CD4-positive, alpha-beta T cell (primary cell): ENCODE measurements around the gene SERPINB7. TPM values are rescaled to one million over a fixed set of nuclear protein-coding genes. Genes with fewer than 3 reads are reported as not detected.

Experiments used
- ATAC-seq: fragments of 200-7000 bp; cut with Tn5 transposase; one replicate; pipeline ENCODE4 v1.10.0; 2022; ENCODE audit warnings: mild to moderate bottlenecking; ENCODE audit not compliant: poor library complexity
- CTCF ChIA-PET: fragments of 350-600 bp; sonication (Branson Sonifier 250); formaldehyde crosslinking; loops from one replicate; lab custom pipeline; 2021; ENCODE audit warnings: antibody characterized with exemption, inconsistent platforms; lab: Charles Lee
- POLR2A ChIA-PET: fragments of 350-600 bp; sonication (Branson Sonifier 250); formaldehyde crosslinking; loops from one replicate; lab custom pipeline; 2021; ENCODE audit warnings: antibody characterized with exemption, inconsistent platforms; lab: Charles Lee
- DNase-seq, 14 experiments: peaks; one replicate each; pipeline ENCODE4 v3.0.0-alpha.2; 2013 to 2020; ENCODE audit warnings: mixed read lengths in 2 of 14
- H3K27ac ChIP-seq, 2 donors: one replicate each; pipeline versions ENCODE4 v1.5.1 to v1.7.0; 2013; ENCODE audit warnings: low read length in 2 of 2, low read depth in 1 of 2, mild to moderate bottlenecking in 1 of 2
- H3K27me3 ChIP-seq, 2 experiments: 1 replicate in 1 of 2; 2 replicates in 1 of 2; pipeline versions ENCODE4 v1.6.1 to v1.7.0; 2013; ENCODE audit warnings: low read length in 2 of 2, control low read depth in 1 of 2, mild to moderate bottlenecking in 1 of 2, moderate library complexity in 1 of 2; ENCODE audit not compliant: insufficient read depth in 2 of 2, control insufficient read depth in 1 of 2
- H3K36me3 ChIP-seq: one replicate; pipeline ENCODE4 v1.6.1; 2013; ENCODE audit warnings: low read length, control low read depth; ENCODE audit not compliant: insufficient read depth
- H3K4me1 ChIP-seq: one replicate; pipeline ENCODE4 v1.6.1; 2013; ENCODE audit warnings: low read length, control low read depth; ENCODE audit not compliant: insufficient read depth
- H3K4me3 ChIP-seq: one replicate; pipeline ENCODE4 v1.5.1; 2013; ENCODE audit warnings: mild to moderate bottlenecking, low read length, moderate library complexity
- H3K9me3 ChIP-seq, 2 experiments: 1 replicate in 1 of 2; 2 replicates in 1 of 2; pipeline versions ENCODE4 v1.6.1 to v1.7.0; 2013; ENCODE audit warnings: low read length in 2 of 2, mild to moderate bottlenecking in 2 of 2, control low read depth in 1 of 2, moderate library complexity in 1 of 2; ENCODE audit not compliant: control insufficient read depth in 1 of 2, insufficient read depth in 1 of 2
- H3K27ac Mint-ChIP-seq: one replicate; pipeline ENCODE4 v1.8.0; 2020; ENCODE audit warnings: mixed read lengths
- H3K27me3 Mint-ChIP-seq: one replicate; pipeline ENCODE4 v1.8.0; 2021; ENCODE audit warnings: mixed read lengths
- H3K36me3 Mint-ChIP-seq: one replicate; pipeline ENCODE4 v1.8.0; 2021; ENCODE audit warnings: low read depth, mixed read lengths
- H3K4me1 Mint-ChIP-seq: one replicate; pipeline ENCODE4 v1.8.0; 2021; ENCODE audit warnings: low read depth, mixed read lengths
- H3K4me3 Mint-ChIP-seq: one replicate; pipeline ENCODE4 v1.8.0; 2020; ENCODE audit warnings: mild to moderate bottlenecking, mixed read lengths
- H3K9me3 Mint-ChIP-seq: one replicate; pipeline ENCODE4 v1.8.0; 2020; ENCODE audit warnings: mixed read lengths
- CTCF ChIP-seq: fragments of 200-600 bp; IDR thresholded peaks from one replicate; pipeline ENCODE4 v1.8.0; 2022; ENCODE audit warnings: antibody characterized with exemption, mild to moderate bottlenecking
- intact Hi-C, 2 experiments: fragments of 100-400 bp; cut with DNase I in 1 of 2; cut with micrococcal nuclease in 1 of 2; formaldehyde crosslinking; loops; one replicate each; pipeline versions ENCODE4 v1.15.1 to v1.9.0; 2023 to 2025; cut with DNase I, micrococcal nuclease
- polyA plus RNA-seq, 2 donors: library from polyadenylated mRNA; unstranded; fragments of 120-200 nt; gene quantifications; one replicate each; pipeline ENCODE4 v1.2.1, GENCODE V29; 2013
- total RNA-seq, 174 experiments: library from RNA in 2 of 174; stranded (reverse) in 2 of 174; gene quantifications; one replicate each; pipeline ENCODE4 v1.2.3 and lab custom pipeline; 2021 to 2026

SERPINB7 gene, protein sequence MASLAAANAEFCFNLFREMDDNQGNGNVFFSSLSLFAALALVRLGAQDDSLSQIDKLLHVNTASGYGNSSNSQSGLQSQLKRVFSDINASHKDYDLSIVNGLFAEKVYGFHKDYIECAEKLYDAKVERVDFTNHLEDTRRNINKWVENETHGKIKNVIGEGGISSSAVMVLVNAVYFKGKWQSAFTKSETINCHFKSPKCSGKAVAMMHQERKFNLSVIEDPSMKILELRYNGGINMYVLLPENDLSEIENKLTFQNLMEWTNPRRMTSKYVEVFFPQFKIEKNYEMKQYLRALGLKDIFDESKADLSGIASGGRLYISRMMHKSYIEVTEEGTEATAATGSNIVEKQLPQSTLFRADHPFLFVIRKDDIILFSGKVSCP
- total RNA-seq (not detected), total RNA-seq (lab: John Stamatoyannopoulos, UW) (0 to 0.13 (median 0) reads per million in 172 experiments)
- not detected for polyA plus RNA-seq (2013, experiment 1 of 2)
- polyA plus RNA-seq (2013, experiment 2 of 2) = not detected

DNA sequence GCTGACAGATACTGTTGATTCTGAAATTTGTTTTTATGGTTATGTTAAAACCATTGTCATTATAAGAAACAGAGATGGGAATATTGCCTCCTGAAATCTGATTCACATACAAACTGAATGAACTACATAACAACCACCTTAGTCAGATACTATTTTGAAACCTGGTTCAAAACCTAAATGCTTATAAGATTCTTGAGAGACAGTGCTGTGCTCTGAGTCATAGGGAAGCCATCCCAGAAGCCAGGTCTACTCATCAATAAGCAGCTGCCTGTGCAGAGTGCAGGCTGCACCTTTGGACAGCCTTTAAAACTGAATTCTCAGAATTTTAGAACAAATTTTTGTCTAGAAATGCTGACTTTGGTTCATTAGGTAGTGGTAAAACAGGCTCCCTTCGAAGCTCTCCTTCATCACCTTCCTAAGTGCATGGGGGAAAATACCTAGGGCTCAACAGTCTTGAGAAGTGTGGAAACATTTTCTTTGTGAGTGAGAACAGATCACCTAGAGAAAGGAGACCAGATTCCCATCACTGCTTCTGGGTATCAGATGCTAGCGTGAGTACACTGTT, at the start of gene SERPINB7:
Gene SERPINB7, plus strand, starts transcription at position 253 of the 565 bp plus-strand sequence. CDS start 6,955 bp downstream, outside the sequence.
- Mint-ChIP-seq H3K36me3 (no peaks in the 10 kb centered on the region), H3K4me3 (no peak within 1 kb of the TSS), H3K27me3 (peaks cover 14% of the 10 kb centered on the region), H3K9me3 (peaks cover 2% of the 10 kb centered on the region), H3K27ac (no peak within 1 kb of the TSS), H3K4me1 (no peaks in the 10 kb centered on the region)
- ChIA-PET POLR2A (no interaction called here), CTCF (no interaction called here)
- intact Hi-C loops = no loop called here
- no peak within 1 kb of the TSS for H3K27ac ChIP-seq
- TF ChIP-seq CTCF = no peak
- ATAC-seq (no peak), DNase-seq (no peak)
- no peaks in the 10 kb centered on the region for H3K36me3 ChIP-seq
- H3K4me3 ChIP-seq = no peak within 1 kb of the TSS
- no peaks in the 10 kb centered on the region for H3K9me3 ChIP-seq
- H3K27me3 ChIP-seq = no peaks in the 10 kb centered on the region
- H3K4me1 ChIP-seq = no peaks in the 10 kb centered on the region

GRCh38 chr18:63725682-63726480, 49.3 kb upstream of the SERPINB7 start:
- no peak for DNase-seq
- Mint-ChIP-seq H3K27ac (no peak overlapping the region), H3K27me3 (no peaks in the 10 kb centered on the region), H3K9me3 (no peaks in the 10 kb centered on the region), H3K4me1 (no peaks in the 10 kb centered on the region), H3K4me3 (no peak overlapping the region), H3K36me3 (no peaks in the 10 kb centered on the region)
- intact Hi-C loops = no loop called here
- peaks cover 0 to 3% of the 10 kb centered on the region in 2 experiments for H3K9me3 ChIP-seq
- no peaks in the 10 kb centered on the region for H3K4me1 ChIP-seq
- peaks cover 0 to 4% of the 10 kb centered on the region in 2 experiments for H3K27me3 ChIP-seq
- no peak overlapping the region for H3K27ac ChIP-seq
- TF ChIP-seq CTCF = no peak
- H3K36me3 ChIP-seq = no peaks in the 10 kb centered on the region
- H3K4me3 ChIP-seq = no peak overlapping the region
- no peak for ATAC-seq
- POLR2A ChIA-PET = no interaction called here
- CTCF ChIA-PET = no interaction called here

DNA sequence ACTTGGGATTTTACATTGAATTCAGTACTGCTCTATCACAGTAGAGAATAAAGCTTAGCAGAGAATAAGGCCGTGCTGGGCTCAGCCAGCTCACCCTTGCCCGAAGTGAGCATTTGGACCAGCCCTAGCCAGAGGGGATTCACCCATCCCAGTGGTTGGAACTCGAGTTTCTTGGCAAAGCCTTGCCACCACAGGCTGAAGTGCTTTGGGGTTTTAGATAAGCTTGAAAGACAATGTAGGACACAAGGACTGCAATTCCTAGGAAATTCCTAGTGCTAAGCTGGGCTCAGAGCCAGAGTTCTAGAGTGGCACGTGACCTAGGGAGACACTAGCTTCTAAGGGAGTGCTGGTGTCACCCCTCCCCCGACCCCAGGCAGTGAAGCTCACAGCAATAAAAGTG, 44.4 kb upstream of the SERPINB7 start:
- Mint-ChIP-seq H3K27ac (no peak overlapping the region), H3K36me3 (no peaks in the 10 kb centered on the region), H3K27me3 (no peaks in the 10 kb centered on the region), H3K4me3 (no peak overlapping the region), H3K9me3 (no peaks in the 10 kb centered on the region), H3K4me1 (no peaks in the 10 kb centered on the region)
- intact Hi-C loops = no loop called here
- no peaks in the 10 kb centered on the region for H3K36me3 ChIP-seq
- H3K4me1 ChIP-seq = no peaks in the 10 kb centered on the region
- no peak for TF ChIP-seq CTCF
- no peak overlapping the region for H3K4me3 ChIP-seq
- ChIA-PET POLR2A (no interaction called here), CTCF (no interaction called here)
- H3K27me3 ChIP-seq = no peaks in the 10 kb centered on the region
- ATAC-seq = no peak
- no peak overlapping the region for H3K27ac ChIP-seq
- peaks cover 0 to 8% of the 10 kb centered on the region in 2 experiments for H3K9me3 ChIP-seq
- DNase-seq = no peak
